ENCODE results near the gene OPRL1.

Gene OPRL1

DNA sequence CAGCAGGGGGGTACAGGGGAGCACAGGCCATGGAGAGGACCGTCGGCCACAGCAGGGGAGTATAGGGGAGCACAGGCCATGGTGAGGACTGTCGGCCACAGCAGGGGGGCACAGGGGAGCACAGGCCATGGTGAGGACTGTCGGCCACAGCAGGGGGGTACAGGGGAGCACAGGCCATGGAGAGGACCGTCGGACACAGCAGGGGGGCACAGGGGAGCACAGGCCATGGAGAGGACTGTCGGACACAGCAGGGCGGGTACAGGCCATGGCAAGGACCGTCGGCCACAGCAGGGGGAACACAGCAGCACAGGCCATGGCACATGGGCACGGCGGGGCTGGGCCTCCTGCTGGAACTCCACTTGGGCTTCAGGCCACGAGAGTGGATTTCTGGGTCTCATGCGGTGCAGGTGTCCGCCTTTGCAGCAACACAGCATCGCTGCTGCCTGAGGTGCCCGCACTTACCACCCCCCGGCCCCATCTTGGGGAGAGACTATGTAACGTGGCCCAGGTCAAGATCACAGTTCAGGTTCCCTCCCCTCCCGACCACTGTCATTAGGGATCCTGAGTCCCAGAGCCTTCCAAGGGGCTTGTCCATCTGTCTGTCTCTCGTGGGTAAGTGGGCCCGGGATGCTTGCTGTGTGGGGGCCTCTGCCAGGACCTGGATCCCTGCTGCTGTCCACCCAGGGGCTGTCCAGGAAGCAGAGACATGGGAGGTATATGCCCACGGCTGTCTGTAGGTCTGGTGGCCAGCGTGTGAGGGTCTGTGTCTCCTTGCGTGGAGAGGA, 25.0 kb downstream of the OPRL1 start:
- H3K27me3 ChIP-seq (ENCODE audit: control insufficient read depth in 1 of 2, insufficient read depth in 2 of 2, low read length in 2 of 2) = peaks cover 23 to 31% of the 10 kb centered on the region in 2 donors
- no peaks in the 10 kb centered on the region for H3K4me1 ChIP-seq (ENCODE audit: control insufficient read depth in 1 of 2, insufficient read depth in 2 of 2, low read length in 2 of 2)
- no peak overlapping the region for H3K27ac ChIP-seq (ENCODE audit: low read depth, low read length)

DNA sequence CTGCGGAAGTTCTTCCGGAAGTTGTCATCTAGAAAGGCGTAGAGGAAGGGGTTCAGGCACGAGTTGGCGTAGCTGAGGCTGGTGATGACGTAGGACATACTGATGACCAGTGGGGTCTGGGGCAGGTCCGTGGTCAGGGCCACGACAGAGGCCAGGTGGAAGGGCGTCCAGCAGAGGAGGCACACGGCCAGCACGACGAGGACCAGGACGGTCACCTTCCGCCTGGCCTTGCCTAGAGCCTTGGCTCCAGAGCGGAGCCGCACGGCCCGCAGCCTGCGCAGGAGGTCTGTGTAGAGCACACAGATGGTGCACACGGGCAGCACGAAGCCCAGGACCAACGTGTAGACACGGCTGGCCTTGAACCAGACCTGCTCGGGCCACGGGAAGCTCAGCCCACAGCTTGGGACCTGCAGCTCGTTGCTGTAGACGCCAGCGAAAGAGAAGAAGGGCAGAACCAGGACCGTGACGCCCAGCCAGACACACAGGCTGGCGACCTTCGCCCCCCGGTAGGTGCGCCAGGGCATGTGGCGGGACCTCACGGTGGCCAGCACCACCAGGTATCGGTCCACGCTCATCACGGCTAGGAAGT, 26.1 kb downstream of the OPRL1 start:
- H3K27ac ChIP-seq (ENCODE audit: low read depth, low read length) = no peak overlapping the region
- no peaks in the 10 kb centered on the region for H3K9me3 ChIP-seq (ENCODE audit: control insufficient read depth in 1 of 2, low read length in 2 of 2)
- peaks cover 21 to 23% of the 10 kb centered on the region in 2 donors for H3K27me3 ChIP-seq (ENCODE audit: control insufficient read depth in 1 of 2, insufficient read depth in 2 of 2, low read length in 2 of 2)
- no peaks in the 10 kb centered on the region for H3K36me3 ChIP-seq (ENCODE audit: control insufficient read depth in 1 of 2, insufficient read depth in 2 of 2, low read length in 2 of 2)
- H3K9ac ChIP-seq (ENCODE audit: low read depth in 1 of 2, low read length in 2 of 2) = no peak overlapping the region
- H3K4me3 ChIP-seq (ENCODE audit: low read depth in 1 of 2, low read length in 2 of 2) = no peak overlapping the region
- no peaks in the 10 kb centered on the region for H3K4me1 ChIP-seq (ENCODE audit: control insufficient read depth in 1 of 2, insufficient read depth in 2 of 2, low read length in 2 of 2)

More for the DNA sequence above, 25.0 kb downstream of the OPRL1 start:
- Histone ChIP-seq H3K9me3 (ENCODE audit: control insufficient read depth in 1 of 2, low read length in 2 of 2) (no peaks in the 10 kb centered on the region), H3K36me3 (ENCODE audit: control insufficient read depth in 1 of 2, insufficient read depth in 2 of 2, low read length in 2 of 2) (no peaks in the 10 kb centered on the region), H3K4me3 (ENCODE audit: low read depth in 1 of 2, low read length in 2 of 2) (no peak overlapping the region), H3K9ac (ENCODE audit: low read depth in 1 of 2, low read length in 2 of 2) (no peak overlapping the region)

DNA sequence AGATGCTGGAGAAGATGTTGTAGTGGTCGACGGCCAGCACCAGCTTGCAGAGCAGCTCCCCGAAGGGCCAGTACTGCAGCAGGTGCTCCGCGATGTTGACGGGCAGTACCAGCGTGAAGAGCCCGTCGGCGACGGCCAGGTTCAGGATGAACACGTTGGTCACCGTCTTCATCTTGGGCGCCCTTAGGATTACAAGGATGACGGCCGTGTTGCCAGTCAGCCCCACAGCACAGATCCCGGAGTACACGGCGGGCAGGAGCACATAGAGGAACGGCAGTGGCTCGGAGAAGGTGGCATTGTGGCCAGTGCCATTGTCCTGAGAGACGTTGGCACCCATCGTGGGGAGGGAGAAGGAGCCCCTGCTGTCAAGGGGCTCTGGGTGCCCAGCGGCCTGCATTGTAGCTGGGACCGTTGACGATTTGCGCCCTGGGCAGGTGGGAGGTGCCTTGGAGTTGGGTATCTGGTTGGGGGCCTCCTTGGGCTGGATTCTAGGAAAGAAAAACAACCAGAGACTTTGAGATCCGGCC, 26.6 kb downstream of the OPRL1 start:
- Histone ChIP-seq H3K27me3 (ENCODE audit: control insufficient read depth in 1 of 2, insufficient read depth in 2 of 2, low read length in 2 of 2) (peaks cover 16 to 19% of the 10 kb centered on the region in 2 donors), H3K4me1 (ENCODE audit: control insufficient read depth in 1 of 2, insufficient read depth in 2 of 2, low read length in 2 of 2) (no peaks in the 10 kb centered on the region), H3K36me3 (ENCODE audit: control insufficient read depth in 1 of 2, insufficient read depth in 2 of 2, low read length in 2 of 2) (no peaks in the 10 kb centered on the region), H3K9ac (ENCODE audit: low read depth in 1 of 2, low read length in 2 of 2) (no peak overlapping the region), H3K9me3 (ENCODE audit: control insufficient read depth in 1 of 2, low read length in 2 of 2) (no peaks in the 10 kb centered on the region), H3K4me3 (ENCODE audit: low read depth in 1 of 2, low read length in 2 of 2) (no peak overlapping the region), H3K27ac (ENCODE audit: low read depth, low read length) (no peak overlapping the region)

DNA sequence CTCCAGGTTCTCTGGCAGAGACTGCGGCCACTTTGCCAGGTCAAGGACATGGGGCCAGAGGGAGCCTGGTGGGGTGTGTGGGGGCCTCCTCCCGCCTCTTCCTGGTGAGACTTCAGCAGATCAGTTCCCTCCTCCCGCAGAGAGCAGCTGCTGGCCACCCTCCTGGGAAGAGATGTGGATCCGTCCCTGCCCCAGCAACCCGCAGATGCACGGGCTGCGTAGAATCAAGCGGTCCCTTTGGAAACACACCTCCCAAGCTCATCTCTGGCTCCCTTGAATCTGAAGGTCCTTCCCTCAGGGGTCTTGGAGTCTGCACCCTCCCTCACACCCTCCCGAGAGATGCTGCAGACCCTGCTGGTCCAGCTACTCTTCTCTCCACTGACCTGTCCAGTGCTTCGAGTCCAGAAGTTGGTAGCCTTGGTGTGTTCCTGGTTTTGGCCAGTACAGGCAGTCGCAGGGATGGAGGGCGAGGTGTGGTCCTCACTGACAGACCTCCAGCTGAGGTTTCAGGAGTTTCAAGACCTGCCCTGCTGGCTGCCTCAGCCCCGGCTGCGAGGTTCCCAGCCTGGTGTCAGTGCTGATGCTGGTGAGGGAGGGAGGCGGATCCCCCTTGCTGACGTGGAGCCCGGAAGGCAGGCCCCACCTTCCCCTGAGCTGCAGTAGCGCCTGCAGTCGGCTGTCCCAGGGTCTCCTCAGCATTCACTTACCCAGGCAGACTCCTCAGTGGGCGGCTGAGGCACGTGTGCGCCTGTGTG, 27.3 kb downstream of the OPRL1 start, which contains the start of gene NPBWR2:
TSS of gene NPBWR2 (minus strand) at position 585 of the 755 bp plus-strand sequence. CDS start 734 bp downstream, outside the sequence.
- no peak within 1 kb of the TSS for H3K27ac ChIP-seq (ENCODE audit: low read depth, low read length)
- H3K36me3 ChIP-seq (ENCODE audit: control insufficient read depth in 1 of 2, insufficient read depth in 2 of 2, low read length in 2 of 2) = no peaks in the 10 kb centered on the region
- H3K4me1 ChIP-seq (ENCODE audit: control insufficient read depth in 1 of 2, insufficient read depth in 2 of 2, low read length in 2 of 2) = no peaks in the 10 kb centered on the region
- H3K9me3 ChIP-seq (ENCODE audit: control insufficient read depth in 1 of 2, low read length in 2 of 2) = no peaks in the 10 kb centered on the region
- H3K27me3 ChIP-seq (ENCODE audit: control insufficient read depth in 1 of 2, insufficient read depth in 2 of 2, low read length in 2 of 2) = peaks cover 10 to 12% of the 10 kb centered on the region in 2 donors
- no peak within 1 kb of the TSS for H3K4me3 ChIP-seq (ENCODE audit: low read depth in 1 of 2, low read length in 2 of 2)
- no peak within 1 kb of the TSS for H3K9ac ChIP-seq (ENCODE audit: low read depth in 1 of 2, low read length in 2 of 2)

DNA sequence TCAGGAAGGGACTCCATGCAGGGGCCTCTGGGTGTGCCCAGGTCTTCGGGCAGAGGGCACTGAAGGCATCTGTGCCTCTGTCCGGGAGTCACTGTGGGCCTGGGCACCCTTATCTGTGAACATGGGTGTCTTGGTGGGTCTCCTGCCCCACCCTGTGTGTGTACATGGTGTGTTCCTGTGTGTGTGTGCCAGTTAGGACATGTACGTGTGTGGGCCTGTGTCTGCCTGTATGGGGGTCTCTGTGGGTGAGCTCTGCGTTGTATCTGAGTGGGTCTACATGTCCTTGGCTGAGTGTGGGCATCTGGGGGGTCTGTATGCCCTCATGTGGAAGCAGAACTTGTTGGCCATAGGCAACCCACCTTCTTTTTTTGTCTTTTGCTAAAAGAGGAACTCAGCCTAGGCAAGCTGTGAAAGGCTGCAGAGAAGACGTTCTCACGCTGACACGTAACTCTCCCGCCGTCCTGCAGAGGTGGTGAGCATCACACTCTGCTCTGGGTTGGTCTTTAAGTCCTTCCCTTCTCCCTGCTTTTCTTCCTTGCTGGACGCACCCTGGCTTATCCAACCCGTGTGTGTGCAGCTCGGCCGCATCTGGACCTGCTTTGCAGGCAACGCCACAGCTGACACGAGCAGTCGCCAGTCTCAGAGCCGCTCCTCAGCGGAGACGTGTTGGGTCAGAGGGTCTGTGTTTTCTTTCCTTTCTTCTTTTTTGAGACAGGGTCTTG, 28.0 kb downstream of the OPRL1 start:
- H3K27ac ChIP-seq (ENCODE audit: low read depth, low read length) = no peak overlapping the region
- H3K9ac ChIP-seq (ENCODE audit: low read depth in 1 of 2, low read length in 2 of 2) = no peak overlapping the region
- H3K4me3 ChIP-seq (ENCODE audit: low read depth in 1 of 2, low read length in 2 of 2) = no peak overlapping the region
- H3K4me1 ChIP-seq (ENCODE audit: control insufficient read depth in 1 of 2, insufficient read depth in 2 of 2, low read length in 2 of 2) = no peaks in the 10 kb centered on the region
- no peaks in the 10 kb centered on the region for H3K36me3 ChIP-seq (ENCODE audit: control insufficient read depth in 1 of 2, insufficient read depth in 2 of 2, low read length in 2 of 2)
- H3K9me3 ChIP-seq (ENCODE audit: control insufficient read depth in 1 of 2, low read length in 2 of 2) = no peaks in the 10 kb centered on the region
- peaks cover 7 to 9% of the 10 kb centered on the region in 2 donors for H3K27me3 ChIP-seq (ENCODE audit: control insufficient read depth in 1 of 2, insufficient read depth in 2 of 2, low read length in 2 of 2)

DNA sequence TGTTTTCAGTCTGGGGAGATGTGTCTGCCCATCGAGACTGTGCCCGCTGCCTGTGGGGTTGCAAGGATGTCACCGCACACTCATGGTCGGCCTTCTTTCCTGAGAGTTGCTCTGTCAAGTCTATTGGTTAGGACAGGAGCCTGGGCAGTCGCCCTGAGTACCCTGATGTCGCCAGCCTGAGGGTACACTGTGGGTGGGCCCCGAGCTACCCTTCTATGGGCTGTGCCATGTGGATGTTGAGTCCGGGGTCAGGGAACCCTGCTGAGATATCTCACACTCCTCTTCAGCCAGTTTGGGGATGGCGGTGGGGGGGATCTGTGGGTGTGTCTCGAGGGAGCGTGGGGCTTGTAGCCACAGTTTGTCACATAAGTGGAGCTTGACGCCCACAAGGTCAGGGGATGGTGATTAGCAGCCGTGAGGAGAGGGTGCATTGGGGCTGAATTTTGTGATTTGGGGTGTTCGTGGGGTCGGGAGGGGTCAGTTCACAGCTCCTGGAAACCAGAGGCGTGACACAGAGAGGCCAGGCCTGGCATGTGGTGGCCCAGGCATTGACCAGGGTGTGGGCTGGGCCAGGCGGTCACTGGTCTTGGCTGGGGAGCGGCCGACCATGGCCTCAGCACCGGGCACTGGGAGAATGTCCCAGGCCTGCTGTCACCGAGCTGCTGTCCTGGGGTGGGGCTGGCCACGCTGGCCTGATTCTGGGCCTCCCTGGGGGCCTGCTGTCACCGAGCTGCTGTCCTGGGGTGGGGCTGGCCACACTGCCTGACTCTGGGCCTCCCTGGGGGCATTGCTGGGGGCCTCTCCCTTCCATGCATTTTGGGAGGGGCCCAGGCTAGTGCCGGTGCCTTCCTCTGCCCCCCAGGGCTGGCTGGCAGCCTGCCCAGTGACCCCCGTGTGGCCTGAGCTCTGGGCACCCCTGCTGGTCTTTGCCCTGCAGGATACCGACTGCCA, 29.1 kb downstream of the OPRL1 start:
- Histone ChIP-seq H3K4me3 (ENCODE audit: low read depth in 1 of 2, low read length in 2 of 2) (no peak overlapping the region), H3K27me3 (ENCODE audit: control insufficient read depth in 1 of 2, insufficient read depth in 2 of 2, low read length in 2 of 2) (peaks cover under 1 to 8% of the 10 kb centered on the region in 2 donors), H3K9me3 (ENCODE audit: control insufficient read depth in 1 of 2, low read length in 2 of 2) (no peaks in the 10 kb centered on the region), H3K36me3 (ENCODE audit: control insufficient read depth in 1 of 2, insufficient read depth in 2 of 2, low read length in 2 of 2) (no peaks in the 10 kb centered on the region), H3K9ac (ENCODE audit: low read depth in 1 of 2, low read length in 2 of 2) (no peak overlapping the region), H3K4me1 (ENCODE audit: control insufficient read depth in 1 of 2, insufficient read depth in 2 of 2, low read length in 2 of 2) (no peaks in the 10 kb centered on the region), H3K27ac (ENCODE audit: low read depth, low read length) (no peak overlapping the region)

DNA sequence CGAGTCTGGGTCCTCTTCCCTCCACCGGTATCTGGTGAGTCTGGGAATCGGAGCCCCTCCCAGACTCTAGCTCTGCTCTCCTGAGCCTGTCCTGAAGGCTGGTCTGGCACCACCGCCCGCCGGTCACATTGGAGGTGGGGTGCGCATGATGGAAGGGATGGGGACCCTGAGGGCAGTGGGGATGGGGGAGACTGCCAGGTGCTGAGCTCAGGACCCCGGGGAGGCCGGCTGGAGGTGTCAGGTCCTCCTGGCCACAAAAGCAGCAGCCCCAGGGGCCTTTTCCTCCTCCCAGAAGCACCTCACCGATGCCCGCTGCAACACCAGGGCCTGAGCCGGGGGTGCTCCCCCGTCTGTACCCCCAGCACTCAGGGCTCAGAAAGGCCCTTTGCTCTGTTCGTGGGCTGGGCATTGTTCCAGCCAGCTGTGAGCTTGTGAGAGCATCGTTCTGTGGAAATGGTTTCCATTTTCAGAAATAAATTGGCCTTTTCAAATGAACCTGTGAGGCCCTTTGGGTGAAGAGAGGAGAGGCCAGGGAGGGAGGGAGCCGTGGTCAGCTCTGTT, 30.0 kb downstream of the OPRL1 start:
- Histone ChIP-seq H3K9ac (ENCODE audit: low read depth in 1 of 2, low read length in 2 of 2) (no peak overlapping the region), H3K27me3 (ENCODE audit: control insufficient read depth in 1 of 2, insufficient read depth in 2 of 2, low read length in 2 of 2) (peaks cover 0 to 8% of the 10 kb centered on the region in 2 donors)

DNA sequence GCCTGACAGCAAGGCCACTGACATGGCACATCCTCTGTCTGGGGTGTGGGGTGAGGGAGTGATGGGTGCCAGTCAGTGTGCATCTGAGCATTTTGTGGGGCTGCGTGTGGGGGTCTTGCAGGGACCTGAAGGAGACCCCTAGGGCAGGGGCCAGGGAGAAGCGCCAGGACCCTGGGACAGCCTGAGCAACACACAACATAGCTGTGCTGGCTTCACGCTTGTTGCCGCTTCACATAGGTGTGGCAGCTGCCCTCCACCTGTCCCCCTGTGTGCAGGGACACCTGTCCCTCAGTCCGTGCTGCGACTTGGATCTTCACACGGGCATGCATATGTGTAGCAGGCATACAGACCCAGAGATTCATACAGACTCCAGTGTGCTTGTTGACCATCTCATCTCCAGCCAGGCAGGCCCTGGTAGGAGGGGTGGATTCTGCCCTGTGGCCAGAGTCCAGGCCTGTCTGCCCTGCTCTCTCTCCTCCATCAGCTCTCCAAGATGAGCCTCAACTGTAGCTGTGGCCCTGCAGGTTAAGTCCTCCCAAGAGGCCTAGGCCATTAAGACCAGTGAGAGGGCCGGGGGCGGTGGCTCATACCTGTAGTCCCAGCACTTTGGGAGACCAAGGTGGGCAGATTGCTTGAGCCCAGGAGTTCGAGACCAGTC, 30.7 kb downstream of the OPRL1 start:
- Histone ChIP-seq H3K27ac (ENCODE audit: low read depth, low read length) (no peak overlapping the region), H3K4me3 (ENCODE audit: low read depth in 1 of 2, low read length in 2 of 2) (no peak overlapping the region), H3K9me3 (ENCODE audit: control insufficient read depth in 1 of 2, low read length in 2 of 2) (no peaks in the 10 kb centered on the region), H3K27me3 (ENCODE audit: control insufficient read depth in 1 of 2, insufficient read depth in 2 of 2, low read length in 2 of 2) (peaks cover 0 to 8% of the 10 kb centered on the region in 2 donors), H3K36me3 (ENCODE audit: control insufficient read depth in 1 of 2, insufficient read depth in 2 of 2, low read length in 2 of 2) (no peaks in the 10 kb centered on the region), H3K4me1 (ENCODE audit: control insufficient read depth in 1 of 2, insufficient read depth in 2 of 2, low read length in 2 of 2) (no peaks in the 10 kb centered on the region), H3K9ac (ENCODE audit: low read depth in 1 of 2, low read length in 2 of 2) (no peak overlapping the region)

More for the DNA sequence above, 30.0 kb downstream of the OPRL1 start:
- Histone ChIP-seq H3K36me3 (ENCODE audit: control insufficient read depth in 1 of 2, insufficient read depth in 2 of 2, low read length in 2 of 2) (no peaks in the 10 kb centered on the region), H3K27ac (ENCODE audit: low read depth, low read length) (no peak overlapping the region), H3K9me3 (ENCODE audit: control insufficient read depth in 1 of 2, low read length in 2 of 2) (no peaks in the 10 kb centered on the region), H3K4me3 (ENCODE audit: low read depth in 1 of 2, low read length in 2 of 2) (no peak overlapping the region), H3K4me1 (ENCODE audit: control insufficient read depth in 1 of 2, insufficient read depth in 2 of 2, low read length in 2 of 2) (no peaks in the 10 kb centered on the region)

Measured in duodenal mucosa (tissue), 2 donors.